Dermis blood vessel endothelial cell (primary cell): ENCODE measurements around the gene CD79A. TPM values are rescaled to one million over a fixed set of nuclear protein-coding genes. Genes with fewer than 3 reads are reported as not detected.

ENCODE experiments used
- DNase-seq: peaks from one replicate; pipeline ENCODE4 v3.0.0; 2010
- total RNA-seq: library from RNA; depleted of rRNA; stranded (reverse); fragments of >200 nt; gene quantifications from 2 replicates; pipeline ENCODE4 v1.2.3, GENCODE V29; 2014

CD79A gene
- total RNA-seq, 1 donor from 2014 or later, result 0.34 TPM

DNA sequence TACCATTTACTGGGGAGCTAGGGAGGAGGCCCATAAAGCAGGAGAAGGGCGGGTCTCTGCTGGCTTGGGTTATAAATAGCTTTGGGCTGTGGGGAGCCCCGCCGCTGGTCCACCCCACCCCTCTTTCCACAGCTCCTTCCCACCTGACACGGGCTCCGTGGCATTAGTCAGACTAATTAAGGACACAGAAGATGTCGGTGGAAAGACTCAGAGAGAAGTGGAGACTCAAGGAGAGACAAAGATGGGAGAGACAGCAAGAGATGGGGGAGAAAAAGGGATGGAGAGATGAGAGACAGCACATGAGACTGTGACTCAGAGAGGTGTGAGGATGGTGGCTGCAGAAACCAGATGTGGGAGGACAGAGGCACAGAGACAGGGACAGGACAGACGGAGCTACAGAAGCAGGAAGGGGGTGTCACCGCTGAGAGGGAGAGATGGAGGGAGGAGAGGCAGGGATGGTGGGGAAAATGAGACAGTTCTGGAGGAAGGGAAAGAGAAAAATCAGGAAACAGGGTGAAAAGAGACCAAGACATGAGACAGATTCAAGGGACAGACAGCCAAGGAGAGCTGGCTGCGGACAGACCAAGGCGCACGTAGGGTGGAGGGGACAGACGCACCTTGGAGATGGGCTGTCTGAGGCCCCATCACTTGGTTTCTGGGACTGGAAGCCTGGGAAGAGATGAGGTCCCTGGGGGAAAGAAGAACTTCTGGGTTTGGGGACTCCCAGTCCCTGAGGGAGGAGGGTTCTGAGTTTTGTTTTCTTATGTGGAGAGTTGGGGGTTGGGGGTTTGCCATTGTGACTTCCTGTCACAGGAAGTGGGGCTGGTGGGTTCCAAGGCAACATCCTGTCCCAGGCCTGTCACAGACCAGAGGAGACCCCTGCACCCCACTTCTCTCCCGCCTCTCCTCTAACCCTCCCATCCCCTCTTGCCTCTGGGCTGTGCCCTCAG lies 10.0 kb downstream of the CD79A start:
- DNase-seq, result no peak

DNA sequence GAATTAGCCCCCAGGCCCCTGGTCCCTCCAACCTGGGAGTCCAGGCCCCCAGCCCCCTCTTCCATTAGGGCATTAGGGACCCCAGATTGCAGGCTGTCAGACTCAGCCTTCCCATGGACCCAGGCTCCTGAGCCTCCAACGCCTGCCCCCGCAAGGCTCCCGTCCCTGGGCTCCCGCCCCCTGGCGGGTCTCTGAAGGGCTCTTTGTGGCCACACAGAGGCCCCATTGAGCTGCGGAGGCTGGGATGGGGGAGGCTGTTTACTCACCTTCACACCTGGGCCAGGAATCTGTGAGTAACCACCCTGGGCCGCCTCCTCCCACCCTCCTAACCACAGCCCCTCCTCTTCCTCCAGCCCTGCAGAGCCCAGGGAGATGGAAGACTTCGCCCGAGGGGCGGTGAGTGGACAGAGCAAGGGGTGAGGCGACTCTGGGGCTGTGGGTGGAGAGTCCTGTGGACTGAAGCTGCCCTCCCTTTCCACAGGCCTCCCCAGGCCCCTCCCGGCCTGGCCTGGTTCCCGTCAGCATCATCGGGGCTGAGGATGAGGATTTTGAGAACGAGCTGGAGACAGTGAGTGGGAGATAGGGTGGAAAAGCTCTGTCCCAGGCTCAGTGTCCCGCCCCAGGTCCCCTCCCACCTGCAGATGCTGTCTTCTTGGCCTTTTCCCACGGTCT lies 10.8 kb downstream of the CD79A start:
- no peak for DNase-seq

DNA sequence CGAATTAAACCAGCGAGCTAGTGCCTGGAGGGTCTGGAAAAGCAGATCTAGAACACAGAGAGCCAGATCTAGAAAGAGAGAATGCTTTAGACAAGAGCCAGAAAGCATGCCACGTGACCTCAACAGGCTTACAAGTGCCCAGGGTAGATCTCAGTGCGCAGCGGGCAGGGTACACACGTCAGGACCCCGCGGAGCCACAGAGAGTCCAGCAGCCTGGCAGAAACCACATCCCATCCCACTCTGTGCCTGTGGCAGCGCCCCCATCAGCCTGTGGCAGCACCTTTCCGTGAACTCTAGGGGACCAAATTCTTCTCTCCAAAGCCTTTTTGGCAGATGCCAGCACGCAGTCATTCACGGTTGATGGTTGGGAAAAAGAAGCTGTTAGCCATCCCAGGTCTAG lies 11.8 kb downstream of the CD79A start:
- no peak for DNase-seq

DNA sequence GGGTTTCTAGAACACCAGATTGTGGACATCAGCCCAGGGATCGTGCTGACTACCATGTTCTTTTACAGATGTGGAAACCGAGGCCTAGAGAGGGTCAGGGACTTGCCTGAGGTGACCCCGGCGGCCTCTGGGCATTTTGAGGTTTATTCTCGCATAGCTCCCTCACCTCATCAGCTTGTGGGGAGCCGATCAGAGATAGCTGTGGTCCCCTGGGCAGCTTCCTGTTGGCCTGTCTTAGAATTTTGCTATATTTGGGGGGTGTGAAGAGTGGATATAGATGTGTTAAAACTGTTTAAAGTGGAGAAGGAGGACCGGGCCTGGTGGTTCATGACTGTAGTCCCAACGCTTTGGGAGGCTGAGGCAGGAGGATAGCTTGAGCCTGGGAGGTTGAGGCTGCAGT lies 12.8 kb downstream of the CD79A start:
- no peak for DNase-seq

DNA sequence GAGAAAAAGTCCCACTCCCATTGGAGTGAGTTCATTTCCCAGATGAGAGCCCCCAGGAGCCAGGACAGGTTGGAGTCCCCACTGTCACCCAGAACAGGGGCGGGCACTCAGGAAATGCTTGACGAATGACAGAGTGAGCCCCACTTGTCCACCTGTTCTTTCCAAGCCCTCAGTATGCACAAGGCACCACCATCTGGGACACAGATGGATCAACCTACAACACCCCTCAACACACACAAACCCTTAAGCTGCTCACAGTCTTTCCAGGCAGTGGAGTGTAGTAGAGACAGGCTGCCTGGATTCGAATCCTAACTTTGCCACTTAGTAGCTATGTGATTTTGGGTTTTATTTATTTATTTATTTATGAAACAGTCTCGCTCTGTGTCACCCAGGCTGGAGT lies 13.9 kb downstream of the CD79A start:
- no peak for DNase-seq

DNA sequence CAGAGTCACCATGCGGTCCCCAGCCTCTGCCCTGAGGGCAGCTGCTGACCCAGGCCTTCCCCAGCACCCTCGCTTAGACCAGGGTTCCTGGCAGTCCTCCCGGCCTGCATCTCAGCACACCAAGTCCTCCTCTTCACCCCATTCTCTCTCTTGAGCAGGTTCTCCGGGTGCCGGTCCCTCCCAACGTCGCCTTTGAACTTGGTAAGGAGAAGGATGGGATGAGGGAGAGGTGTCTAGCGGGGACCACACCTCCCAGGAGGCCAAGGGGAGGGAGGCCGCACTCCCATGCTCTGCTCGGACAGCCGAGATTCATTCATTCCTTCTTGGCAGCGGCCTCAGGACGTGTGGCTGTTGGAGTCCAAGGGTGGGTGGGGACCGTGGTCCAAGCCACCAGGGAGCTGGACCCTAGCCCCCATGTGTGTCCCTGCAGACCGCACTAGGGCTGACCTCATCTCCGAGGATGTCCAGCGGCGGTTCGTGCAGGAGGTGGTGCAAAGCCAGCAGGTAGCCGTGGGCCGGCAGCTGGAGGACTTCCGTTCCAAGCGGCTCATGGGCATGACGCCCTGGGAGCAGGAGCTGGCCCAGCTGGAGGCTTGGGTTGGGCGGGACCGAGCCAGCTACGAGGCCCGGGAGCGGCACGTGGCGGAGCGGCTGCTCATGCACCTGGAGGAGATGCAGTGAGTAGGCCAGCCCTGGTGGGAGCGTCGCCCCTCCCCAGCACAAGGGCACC lies 15.3 kb downstream of the CD79A start:
- DNase-seq, result no peak

DNA sequence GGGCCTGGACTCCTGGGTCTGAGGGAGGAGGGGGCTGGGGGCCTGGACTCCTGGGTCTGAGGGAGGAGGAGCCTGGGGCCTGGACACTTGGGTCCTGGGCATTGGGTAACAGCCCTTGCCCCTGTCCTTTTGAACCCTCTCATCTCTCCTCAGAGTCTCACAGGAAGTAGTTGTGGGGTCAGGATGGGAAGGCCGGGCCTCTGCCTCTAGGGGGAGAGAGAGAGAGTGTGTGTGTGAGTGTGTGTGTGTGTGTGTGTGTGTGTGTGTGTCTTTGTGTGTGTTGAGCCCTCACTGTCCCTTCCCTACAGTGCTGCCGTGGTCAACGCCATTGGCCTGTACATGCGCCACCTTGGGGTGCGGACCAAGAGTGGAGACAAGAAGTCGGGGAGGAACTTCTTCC lies 16.8 kb downstream of the CD79A start:
- DNase-seq, result no peak

DNA sequence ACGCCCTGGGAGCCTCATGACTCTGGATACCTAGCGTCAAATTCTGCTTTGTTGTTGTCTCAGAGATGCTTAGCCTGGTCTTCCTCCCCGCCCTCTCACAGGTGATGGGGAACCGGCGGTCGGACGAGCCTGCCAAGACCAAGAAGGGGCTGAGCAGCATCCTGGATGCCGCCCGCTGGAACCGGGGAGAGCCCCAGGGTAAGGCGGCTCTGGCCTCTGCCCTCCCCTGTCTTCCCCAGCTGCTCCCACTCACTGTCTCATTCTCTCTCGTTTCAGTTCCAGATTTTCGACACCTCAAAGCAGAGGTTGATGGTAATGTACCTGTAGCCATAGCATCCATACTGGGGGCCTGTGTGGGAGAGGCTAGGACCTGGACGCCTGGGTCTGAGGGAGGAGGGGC lies 17.3 kb downstream of the CD79A start:
- DNase-seq, result no peak

DNA sequence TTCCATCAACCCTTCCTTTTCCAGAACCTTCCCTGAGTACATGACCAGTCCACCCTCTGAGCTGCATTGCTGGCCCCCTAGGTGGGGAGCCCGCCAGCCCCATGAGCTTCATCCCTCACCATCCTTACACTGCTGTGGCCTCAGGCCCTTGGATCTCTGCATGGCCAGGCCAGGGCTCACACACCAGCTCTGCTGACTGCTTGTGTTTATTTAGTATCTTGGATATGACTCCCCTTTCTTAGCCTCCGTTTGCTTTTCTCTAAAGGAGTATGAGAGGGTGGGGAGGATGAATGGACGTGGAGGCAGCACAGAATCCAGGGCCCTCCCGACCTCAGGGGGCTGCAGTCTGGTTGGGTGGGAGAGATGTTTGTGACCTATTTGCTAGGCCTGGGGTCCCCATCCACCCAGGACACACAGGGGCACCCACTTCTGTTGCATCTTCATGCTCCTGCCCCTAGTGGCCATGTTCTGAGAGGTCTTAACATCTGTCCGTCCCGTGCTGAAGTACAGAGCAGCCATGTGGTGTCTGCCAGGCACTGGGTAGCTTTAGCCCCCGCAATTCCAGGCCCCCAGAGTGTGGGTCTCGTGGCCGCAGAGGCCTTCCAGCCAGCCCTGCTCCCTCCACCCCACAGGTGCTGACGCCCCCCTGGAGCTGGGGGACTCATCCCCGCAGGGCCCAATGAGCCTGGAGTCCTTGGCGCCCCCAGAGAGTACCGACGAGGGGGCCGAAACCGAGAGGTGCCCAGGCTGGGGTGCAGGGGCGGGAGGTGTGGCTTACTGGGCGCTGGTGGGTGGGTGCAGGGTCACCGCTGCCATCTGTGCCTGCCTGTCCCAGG lies 18.9 kb downstream of the CD79A start:
- no peak for DNase-seq

DNA sequence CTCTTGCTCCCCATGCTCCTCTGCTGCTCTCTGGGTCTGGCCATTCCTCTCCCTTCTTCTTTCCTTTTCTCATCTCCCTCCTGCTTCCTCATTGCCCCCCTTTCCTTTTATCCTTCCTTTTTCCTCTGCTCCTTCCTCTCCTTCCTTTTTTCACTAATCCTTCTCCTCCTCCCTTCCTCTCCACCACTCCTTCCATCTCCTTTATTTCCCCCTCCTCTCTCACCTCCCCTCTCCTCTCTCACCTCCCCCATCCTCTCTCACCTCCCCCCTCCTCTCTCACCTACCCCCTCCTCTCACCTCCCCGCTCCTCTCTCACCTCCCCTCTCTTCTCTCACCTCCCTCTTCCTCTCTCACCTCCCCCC lies 19.5 kb downstream of the CD79A start:
- DNase-seq, result no peak

DNA sequence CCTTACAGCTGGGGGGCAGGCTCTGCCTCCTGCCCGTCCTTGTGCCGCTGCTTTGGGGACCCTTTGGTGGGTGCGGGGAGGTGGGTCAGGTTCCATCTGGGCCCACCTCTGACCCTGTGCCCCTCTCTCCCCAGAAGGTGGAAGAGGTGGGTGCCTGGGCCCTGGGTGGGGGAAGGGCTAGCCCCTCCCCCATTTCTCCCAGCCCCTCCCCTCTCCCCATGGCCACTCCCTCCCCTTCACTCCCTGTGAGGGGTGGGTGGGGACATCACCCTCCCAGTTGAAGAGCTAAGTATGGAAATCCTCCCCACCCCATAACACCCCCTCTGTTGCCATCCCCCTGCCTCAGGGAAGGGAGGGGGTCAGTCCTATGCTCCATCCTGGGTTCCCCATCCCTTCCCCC lies 20.1 kb downstream of the CD79A start:
- no peak for DNase-seq

DNA sequence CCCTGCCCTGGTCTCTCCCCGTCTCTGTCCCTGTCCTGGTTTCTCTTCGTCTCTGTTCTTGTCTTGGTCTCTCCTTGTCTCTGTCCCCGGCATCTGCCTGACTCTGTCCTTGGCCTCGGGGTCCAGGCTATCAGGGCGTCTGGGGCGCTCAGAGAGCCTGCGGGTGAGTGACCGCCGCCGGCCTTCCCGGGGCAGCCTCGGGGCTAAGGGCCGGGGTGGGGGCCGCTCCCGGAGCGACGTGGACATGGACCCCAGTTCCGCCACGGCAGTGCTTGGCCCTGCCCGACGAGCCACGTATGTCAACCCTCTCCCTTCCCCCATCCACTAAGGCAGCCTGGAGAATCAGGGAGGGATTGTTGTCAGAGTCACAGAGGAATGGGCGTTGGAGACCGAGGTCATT lies 20.7 kb downstream of the CD79A start:
- no peak for DNase-seq

DNA sequence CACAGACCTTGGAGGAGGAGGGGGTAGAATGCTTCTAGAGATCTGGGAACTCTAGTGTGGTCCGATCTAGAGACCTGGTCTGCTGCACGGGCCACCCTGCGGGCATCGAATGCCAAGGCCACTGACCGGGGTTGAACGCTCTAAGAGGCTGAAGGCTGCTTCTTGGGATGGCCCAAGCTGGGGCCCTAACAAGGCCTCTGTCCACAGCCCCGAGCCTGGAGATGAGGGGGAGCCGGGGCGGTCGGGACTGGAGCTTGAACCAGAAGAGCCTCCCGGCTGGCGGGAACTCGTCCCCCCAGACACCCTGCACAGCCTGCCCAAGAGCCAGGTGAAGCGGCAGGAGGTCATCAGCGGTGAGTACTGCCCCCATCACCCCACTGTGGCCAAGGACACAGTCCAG lies 21.2 kb downstream of the CD79A start:
- no peak for DNase-seq

DNA sequence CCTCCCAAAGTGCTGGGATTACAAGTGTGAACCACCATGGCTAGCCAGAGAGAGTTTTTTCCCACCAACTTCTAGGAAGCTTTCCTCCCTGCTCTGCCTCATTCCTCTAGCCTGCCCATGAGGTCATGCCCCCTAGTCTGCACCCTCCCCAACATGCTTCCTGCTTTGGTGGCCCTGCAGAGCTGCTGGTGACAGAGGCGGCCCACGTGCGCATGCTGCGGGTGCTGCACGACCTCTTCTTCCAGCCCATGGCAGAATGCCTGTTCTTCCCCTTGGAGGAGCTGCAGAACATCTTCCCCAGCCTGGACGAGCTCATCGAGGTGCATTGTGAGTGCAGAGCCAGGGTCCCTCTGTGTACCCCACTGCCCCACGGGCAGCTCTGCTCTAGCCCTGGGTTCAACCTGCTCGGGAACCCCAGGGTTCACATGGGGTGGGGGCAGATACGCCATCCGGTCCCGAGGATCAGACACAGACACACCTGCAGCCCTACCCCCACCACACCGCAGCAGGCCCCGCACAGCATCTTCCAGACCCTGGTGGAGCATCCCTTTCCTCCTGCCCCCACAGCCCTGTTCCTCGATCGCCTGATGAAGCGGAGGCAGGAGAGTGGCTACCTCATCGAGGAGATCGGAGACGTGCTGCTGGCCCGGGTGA lies 24.8 kb downstream of the CD79A start:
- no peak for DNase-seq

DNA sequence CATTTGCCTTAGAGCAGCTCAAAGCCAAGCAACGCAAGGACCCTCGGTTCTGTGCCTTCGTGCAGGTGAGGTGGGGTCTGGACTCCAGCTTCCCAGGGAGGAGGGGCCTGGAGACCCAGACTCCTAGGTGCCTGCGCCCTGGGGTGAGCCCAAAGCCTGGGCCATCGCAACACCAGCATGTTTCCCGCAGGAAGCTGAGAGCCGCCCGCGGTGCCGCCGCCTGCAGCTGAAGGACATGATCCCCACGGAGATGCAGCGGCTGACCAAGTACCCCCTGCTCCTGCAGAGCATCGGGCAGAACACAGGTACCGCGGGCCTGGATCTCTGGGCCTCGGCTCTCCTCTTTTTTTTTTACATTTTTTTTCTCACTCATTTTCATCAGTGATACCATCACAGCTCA lies 25.5 kb downstream of the CD79A start:
- DNase-seq, result no peak

DNA sequence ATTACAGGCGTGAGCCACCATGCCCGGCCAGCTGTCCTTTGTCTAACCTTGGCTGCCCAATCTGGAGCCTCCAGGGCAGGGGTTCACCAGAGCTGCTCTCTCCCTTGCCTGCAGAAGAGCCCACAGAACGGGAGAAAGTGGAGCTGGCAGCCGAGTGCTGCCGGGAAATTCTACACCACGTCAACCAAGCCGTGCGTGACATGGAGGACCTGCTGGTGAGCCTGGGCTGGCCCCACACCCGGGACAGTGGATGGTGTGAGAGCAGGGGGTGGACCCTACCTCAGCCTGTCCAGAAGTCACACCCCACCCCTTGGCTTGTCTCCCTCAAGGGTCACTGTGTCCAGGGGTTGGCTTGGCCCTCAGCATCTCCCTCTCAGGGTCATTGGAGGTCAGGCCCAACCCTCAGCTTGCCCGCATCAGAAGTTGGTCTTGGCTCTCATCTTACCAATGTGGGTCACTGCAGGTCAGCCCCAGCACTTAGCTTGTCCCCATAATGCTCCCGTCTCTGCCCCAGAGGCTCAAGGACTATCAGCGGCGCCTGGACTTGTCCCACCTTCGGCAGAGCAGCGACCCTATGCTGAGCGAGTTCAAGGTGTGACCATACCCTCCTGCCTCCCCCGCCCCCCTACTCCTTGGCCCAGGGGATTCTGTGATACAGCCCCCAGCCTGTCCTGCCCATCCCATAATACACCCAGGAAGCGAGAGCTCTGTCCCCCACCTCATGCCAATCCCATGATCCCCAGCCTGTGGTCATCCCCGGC lies 26.3 kb downstream of the CD79A start:
- no peak for DNase-seq

DNA sequence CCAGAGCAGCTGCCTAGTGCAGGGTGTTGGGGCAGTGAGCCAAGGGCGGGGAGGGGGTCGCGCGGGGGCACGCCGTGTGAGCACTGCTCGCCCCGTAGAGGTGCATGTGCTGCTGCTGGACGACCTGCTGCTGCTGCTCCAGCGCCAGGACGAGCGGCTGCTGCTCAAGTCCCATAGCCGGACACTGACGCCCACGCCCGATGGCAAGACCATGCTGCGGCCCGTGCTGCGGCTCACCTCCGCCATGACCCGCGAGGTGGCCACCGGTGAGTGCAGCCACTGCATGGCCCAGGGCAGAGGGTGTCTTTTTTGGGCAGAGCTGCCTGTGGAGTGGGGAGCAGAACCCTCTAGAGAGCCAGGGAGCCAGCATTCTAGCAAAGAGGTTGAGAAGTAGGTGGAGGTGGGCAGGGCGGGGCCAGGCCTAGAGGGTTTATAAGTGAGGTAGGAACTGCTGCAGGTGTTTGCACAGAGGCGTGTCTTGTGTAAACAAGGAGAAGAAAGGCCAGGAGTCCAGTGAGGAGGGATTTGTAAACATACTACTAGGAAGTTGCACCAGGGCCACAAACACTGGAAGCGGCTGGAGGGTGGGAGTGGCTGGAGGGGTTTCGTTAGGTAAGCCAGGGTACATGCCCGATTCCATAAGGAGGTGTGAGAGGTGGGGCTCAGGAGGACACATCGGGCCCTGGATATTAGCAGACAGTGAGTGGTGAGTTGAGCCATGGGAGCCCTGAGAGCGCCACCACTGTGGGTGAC lies 27.2 kb downstream of the CD79A start:
- DNase-seq, result no peak

DNA sequence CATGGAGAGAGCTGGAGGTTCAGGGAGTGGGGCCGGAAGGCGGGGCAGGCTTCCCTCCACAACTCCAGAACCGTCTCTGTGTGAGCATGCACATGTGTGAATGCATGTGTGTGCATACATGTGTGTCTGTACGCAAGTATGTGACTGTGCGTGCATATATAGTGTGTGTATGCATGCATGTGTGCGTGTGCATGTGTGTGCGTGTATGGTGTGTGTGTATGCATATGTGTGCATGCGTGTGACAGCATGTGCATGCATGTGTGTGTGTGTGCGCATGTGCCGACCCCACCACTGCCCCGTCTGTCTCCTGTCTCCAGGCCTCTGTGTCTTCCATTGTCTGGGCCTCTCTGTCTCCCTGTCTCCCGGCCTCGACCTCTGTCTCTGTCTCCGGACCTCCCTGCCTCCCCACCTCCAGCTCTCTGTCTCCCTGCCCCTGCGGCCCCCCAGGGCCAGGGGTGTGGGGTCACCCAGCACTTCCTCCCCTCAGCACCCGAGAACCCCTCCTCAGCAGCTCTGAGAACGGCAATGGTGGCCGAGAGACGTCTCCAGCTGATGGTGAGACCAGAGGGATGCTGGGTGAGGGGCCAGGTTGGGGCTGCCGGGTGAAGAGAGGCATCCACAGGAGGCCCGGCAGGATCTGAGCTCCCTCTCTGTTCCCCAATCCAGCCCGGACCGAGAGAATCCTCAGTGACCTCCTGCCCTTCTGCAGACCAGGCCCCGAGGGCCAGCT lies 28.4 kb downstream of the CD79A start:
- no peak for DNase-seq

DNA sequence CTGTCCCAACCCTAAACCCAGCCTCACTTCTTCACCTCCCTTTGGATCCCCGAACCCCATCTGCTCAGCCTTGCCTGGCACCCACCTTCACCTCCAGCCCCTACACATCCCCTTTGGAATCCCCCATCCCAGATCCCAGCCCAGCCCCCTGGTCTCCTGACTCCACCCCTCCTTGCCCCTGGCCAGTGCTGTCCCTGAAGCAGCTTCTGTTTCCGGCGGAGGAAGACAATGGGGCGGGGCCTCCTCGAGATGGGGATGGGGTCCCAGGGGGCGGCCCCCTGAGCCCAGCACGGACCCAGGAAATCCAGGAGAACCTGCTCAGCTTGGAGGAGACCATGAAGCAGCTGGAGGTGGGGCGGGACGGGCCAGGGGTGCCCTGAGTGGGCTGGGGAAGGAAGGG lies 29.2 kb downstream of the CD79A start:
- no peak for DNase-seq
